Activated CD8-positive, alpha-beta memory T cell treated with anti-CD3 and anti-CD28 coated beads, Interleukin-2, amount 50 U/mL, for 1 hour (primary cell): ENCODE data around the gene FIBCD1.
"Not testable (repeated sequence)": the region's sequence is repeated elsewhere in the genome, so short reads cannot be mapped to it uniquely, and the experiment has no call there.

Source experiments
- DNase-seq: peaks from one replicate; pipeline ENCODE4 v3.0.0-alpha.2; 2020; ENCODE audit errors: extremely low read depth

FIBCD1 gene

DNA sequence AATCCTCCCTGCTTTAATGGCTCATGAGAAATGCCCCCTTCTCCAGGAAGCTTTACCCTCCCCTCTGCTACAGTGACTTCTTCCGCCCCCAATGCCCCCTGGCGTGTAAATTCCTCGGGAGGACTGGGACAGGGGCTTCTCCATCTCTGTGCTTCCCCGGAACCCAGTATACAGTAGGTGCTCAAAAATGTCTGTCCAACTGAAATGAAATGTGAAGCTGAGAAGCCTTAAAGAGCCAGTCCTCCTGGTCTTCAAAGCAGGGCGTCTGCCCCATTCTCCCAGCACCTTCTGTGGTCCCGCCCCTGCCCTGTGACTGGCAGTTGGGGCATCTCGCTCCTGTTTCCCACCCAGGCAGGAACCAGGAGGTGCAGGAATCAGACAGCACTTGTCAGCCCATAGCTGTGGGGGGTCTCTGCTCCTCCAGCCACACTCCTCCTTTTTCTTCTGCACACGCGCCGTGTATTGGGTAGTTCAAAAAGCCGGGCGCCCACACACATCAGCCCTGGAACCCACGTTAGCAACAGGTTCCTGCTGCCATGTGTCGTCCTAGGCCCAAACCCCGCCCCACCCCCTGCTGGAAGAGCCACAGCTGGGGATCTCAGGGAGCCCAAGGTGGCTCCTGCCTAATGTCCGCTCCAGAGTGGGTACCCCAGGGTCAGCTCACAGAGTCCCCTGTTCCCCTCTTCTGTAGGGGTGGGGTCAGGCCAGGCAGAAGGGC, 16.0 kb downstream of the FIBCD1 start:
- no peak for DNase-seq

DNA sequence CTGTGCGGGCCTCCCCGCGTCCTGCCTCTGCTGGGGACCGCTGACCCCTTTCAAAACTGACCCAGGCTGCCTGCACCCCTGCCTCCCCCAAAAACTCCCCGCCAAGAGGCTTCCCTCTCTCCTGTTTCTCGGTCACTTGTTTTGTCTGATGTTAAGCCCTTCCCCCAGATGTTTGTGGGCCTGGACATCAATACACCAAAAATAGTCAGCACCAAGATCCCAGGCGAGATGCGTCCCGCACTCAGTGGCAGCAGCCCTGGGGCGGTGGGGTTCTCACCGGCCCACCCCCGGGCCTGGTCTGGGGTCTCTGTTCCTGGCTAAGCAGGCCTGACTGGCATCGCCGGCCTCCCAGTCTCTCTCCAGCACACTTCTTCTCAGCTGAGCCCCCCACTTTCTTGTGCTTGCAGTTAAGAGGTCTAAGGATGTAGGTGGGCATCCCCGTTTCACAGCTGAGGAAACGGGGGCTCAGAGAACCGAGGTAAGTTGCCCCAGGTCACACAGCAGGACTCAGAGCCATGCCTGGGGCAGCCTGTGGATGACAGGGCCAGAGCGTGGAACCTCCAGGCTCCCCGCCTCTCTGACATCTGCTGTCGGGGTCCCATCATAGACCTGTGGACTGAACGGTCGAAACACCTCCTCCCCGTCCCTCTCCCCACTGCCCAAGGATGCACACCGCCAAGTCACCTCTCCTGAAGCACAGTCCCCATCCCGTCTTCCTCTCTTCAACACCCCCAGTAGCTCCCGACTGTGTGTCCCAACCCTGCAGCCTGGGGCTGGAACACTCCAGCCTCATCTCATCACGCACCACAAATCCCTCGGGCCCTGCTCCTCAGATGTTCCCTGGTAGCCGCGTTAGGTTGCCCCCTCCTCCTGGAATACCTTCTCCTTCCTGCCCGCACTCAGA, 16.8 kb downstream of the FIBCD1 start:
- no peak for DNase-seq

DNA sequence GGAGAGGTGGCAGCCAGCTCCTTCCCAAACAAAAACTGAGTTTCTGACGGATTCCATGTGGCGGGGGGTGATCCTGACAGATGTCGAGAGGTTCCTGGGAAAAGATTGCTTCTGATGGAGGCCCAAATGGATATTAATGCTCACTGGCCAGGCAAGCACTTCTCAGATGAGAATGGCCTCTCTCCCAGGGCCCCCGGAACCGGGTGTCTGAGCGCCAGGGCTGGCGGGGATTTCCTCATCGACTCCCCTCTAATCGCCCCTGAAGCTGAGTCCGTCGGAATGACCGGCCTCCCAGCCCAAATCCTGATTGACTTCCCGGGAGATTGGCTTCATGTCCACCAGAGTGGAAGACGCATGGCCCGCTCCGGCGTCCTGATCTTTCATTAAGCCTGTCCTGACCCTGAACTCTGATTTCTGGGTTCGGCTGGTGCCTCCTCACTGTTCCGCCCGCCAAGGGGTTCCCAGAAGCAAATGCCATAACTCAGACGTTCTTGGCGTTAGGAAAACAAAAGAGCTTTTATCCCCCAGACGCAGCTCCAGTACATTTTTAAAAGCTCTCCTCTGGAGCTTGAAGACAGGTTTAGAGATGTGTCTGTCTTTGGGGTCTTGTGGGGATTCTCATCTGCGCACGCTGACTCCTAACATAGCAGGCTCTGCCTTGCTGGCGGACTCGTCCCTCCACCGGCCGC, 17.6 kb downstream of the FIBCD1 start:
- no peak for DNase-seq

DNA sequence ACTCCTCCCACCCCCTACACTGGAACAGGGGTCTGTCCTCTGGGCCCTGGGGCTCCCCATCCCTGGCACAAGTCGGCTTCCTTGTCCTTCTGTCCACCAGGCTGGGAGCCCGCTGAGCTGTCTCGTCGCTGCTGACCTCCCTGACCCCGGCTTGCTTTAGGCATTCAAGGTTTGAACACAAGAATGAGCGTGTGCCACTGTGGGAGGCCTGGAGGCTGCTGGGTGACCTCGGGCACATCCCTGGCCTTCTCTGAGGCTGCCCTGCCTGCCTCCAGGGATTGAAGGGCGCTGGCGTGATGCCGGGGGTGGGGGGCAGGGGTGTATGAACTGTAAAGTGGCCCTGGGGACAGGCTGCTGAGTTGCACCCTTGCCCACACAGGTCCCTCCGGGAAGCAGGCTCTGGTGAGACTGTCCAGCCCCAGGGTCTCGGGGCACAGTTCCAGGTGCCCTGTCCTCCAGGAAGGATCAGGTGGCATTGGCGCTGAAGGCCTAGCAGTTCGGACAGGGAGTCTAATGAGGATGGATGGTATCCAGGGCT, 18.2 kb downstream of the FIBCD1 start:
- no peak for DNase-seq

DNA sequence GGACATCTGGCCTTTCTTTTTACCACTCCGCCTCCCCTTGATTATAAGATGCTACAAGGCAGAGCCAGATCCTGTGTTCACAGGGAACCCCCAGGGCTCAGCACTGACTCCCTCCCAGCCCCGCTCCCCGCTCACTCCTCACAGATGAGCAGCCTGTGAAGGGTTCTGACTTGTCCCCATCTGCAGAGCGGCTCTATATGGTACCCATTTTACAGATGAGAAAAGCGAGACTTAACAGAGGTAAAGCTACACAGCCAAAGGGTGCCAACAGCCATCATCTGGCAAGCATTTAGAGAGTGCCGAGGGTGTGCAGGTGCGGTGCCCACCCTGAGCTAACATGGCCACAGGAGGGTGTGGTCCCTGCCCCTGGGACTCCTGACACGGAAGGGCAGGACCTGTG, 18.8 kb downstream of the FIBCD1 start:
- no peak for DNase-seq

DNA sequence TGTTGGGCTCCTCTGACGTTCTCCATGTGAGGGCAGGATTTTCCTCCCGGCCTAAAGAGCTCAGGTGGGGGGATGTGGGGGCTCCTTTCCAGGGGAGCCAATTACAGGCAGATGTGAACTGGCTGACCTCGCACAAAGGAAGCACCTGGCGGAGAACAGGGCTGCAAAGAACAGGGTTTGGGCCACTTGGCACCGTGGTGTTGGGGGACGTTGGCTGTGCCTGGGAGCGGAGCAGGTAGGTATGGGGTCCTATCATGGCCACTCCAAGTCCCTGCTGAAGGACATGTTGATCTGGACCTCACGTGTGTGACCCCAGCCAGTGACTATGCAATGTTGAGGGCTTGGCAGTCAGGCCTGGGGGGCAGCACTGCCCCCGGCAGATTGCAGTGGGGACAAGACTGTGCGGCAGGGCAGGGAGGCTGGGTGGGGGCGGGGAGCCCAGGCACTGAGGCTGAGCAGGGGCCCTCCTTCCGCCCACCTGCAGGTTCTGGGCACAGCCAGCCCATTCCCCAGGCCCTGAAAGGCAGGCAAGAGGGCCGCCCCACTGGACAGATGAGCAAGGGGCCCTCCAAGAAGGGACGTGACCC, 19.4 kb downstream of the FIBCD1 start:
- DNase-seq: no peak

DNA sequence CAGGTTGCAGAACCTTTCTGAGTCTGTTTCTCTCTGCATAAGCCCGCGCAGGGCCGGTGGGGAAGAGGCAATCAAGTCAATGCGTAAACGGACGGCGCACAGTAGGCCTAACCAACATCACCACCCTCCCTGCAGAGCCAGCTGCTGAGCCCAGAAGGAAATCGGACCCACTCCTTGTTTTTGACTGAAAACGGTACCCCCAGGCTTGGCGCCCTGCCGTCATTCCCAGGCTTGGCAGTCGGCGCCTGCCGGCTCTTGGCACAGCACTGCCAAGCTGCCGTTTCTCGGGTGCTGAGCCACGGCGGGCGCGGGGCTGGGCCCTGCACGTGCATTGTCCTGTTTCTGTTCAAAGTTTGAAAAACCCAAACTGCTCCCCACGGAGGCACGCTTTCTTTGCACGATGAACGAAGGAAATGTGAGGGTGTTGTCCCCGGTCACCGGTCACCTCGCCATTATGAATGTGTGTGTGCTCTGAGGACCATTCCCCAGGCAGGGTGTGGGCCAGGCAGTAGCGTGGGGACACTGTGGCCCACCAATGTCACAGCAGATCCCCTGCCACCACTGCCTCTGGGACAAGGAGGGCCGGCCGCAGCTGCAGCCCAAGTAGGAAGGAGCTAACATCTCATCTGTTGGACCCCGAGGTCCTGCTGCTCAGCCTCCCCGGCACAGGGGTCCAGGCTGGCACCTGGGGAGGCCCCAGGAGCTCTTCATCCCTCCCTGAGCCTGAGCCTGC, 20.1 kb downstream of the FIBCD1 start:
- DNase-seq: no peak

DNA sequence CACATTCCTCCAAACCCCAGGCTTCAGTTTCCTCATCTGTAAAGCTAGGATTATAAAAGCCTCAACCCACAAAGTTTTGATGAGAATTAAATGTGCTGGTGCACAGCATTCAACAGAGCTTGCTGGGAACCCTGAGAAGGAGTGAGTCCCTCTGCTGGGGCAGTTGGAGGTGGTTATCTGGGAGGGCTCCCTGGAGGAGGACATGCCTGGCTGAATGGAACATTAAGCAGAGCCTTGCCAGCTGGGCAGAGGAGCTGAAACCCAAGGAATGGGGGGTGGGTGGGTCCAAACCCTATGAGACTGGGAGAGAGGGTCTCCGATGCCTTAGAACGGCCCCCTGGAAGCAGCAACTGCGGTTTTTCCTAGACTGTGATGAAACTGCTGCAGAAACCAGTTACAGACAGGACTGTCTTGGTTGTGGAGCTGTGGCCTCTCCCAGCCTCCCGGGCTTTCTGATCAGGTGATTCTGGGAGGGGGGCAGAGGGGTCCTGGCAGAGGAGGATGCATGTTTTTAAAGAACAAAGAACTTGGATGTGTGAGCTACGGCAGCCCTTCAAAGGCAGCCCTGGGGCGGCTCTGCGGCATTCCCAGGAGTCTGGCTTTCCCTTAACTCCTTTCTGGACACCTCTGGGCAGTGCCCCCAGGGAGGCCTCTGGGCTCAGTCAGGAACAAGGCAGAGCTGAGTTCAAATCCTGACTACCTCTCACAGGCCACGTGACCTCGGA, 20.8 kb downstream of the FIBCD1 start:
- no peak for DNase-seq

DNA sequence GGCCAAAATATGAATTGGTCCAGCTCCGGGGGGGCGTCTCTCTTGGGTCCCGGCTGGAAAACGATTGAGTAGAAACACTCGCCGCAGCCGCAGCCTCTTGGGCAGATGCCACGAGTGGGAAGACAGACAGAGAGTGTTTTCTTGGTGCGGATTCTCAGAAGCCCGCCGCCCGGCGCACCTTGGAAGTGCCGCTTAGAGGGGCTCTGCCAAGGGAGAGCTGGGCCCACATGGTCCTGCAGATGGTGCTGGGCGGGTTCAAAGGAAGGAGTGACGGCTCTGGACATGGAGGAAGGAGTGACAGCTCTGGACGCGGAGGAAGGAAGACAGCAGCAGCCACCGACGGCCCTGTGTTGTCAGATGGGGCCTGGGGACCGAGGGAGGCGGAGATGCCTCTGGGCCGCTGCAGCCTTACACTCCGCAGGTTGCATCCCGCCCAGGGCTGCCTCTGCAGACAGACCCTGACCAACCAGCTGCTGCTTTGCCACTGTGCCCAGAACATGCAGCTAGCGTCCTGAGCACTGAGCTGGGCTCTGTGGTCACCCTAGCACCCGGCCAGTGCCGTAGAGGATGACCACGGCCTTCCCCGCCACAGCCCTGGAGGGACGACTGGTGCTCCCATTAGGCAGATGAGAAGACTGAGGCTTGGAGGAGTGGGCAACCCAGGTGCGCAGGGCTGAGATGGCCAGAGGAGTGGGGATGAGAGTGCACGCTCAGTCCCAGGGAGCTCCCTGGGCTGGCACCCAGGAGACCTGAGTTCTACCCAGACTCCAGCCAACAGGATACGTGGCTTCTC, 21.7 kb downstream of the FIBCD1 start:
- DNase-seq: no peak

DNA sequence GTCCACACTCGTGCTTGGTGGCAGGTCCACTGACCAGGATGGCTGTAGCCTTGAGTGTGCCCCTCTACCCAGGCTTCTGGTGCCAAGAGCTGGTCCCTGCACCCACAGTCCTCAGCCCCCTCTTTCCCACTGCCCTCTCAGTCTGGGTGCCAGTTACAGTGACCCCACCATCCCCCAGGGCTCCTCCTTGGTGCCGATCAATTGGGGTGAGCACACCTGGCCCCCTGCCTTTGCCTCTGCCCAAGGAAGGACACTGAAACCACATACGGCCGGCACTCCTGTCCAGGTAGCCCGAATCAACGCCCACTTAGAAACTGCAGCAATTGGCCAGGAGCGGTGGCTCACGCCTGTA, 24.0 kb downstream of the FIBCD1 start:
- no peak for DNase-seq

DNA sequence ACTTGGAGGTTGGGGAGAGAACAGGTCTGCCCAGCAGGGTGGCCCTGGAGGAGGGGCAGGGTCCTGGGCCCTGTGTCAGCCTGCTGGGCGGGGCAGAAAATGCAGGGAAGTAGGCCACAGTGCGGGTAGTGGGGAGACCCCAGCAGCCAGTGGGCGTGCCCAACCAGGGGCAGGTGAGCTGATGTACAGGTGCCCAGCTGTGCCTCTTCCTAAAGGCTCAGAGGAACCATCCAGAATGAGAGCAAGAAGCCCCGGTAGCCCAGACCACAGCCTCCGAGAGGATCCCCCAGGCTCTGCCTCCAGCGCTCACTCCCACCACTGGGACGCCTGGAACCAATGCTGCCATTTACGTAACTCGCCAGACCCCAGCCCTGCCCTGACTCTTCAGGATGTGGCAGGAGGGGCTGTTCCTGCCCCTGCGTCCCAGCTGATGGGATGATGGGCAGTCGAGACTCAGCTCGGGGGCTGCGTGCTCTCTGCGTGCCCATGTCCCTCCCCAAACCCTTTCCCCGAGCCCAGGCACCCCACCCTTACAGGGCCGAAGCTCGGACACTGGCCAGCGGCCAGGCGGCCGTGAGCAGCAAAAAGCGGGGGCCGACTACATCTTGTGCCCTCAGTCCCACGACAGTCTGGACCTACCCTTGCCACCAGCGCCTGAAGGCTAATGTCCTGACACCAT, 24.5 kb downstream of the FIBCD1 start:
- no peak for DNase-seq

DNA sequence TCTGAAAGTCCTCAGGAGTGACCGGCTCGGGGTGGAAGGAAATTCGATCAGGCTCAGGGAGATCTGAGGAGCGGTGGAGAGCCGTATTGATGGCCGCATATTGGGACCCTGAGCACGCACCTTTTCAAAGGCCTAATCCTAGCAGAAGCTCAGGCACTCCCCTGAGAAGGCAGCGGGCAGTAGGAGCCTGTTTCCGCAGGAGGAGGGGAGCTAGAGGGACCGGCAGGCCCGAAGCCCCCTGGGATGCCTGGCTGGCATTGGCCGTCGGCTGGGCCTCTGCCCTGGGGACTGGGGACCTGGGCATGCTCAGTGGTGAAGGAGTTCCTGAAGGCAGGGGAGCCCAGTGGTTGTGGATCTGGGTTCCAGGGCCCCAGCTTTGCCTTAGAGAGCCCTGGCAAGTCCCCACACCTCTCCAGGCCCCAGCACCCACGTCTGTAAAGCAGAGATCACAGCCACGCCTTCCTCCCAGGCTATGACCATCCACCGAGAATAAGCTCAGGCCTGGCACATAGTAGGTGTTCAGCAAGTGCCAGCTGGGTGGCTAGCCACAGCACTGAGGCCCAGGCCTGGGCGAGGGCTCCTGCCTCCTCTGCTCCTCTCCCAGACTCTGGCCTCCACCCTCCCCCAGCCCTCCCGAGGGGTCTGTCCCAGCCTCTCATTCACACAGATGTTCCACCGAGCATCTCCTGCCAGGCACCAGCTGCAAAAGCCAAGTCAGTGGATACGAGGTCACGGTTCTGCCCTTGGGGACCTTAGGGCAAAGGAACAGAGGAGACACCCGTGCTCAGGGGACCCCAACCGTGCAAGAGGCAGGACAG, 25.2 kb downstream of the FIBCD1 start:
- no peak for DNase-seq

DNA sequence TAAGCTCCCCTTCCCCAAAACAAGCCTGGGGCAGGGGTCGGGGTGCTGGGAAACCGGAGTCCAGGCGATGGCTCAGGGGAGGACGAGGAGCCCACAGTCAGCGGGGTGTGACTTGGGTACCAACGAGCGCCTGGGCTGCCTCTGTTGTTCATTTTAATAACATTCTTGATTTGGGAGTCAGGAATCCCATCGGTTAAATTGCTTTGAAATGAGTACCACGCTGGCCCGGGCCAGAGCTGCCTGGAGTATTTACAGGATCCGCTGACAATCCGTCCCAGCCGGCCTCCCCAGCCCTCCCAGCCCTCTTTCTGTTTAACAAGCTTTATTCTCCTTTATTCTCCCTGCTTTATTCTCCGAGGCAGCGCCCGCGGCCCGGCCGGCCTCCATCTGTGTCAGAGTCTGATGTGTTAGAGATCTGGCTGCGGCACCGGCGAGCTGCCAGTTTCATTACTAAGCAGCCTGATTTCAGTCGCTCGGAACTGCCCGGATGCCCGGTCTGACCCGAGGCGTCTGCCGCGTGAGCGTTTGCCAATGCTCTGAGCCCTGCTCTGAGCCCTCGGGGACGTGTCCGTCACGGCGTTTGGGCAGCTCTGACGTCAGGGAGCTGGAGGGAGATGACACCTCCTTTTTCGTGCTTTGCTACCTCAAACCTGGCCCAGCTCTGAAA, 26.0 kb downstream of the FIBCD1 start:
- DNase-seq: no peak

DNA sequence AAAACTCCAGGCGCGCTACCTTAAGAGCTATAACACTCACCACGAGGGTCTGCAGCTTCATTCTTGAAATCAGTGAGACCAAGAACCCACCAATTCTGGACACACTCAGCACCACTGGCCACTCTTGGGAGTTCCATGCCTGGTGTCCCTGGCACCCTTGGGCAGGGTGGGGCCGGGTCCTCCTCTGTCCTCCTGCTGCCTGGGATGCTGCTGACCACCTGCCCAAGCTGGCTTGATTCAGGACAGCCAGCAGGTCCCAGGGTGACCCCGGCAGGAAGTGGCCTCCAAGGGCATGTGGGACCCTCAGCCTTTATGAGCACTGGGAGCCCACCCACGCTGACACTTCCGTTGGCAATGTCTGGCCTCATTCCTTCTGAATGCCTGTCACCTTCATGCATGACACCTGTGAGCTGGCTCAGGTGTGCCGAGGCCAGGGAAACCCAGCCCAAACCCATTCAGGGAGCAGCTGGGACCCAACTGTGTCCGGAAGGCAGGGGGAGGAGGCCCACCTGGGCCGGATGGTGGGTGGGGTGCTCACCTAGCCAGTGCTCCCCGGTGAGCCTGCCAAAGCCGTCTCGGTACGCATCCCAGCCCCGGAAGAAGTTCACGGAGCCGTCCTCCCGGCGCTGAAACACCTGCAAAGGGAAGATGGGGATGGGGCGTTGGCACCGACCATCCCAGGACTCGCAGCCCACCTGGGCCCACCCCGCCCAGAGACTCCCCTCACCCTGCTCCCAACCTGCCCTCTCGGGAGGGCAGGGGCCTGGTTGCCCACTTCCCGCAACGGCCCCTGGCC, 27.6 kb downstream of the FIBCD1 start:
- no peak for DNase-seq

DNA sequence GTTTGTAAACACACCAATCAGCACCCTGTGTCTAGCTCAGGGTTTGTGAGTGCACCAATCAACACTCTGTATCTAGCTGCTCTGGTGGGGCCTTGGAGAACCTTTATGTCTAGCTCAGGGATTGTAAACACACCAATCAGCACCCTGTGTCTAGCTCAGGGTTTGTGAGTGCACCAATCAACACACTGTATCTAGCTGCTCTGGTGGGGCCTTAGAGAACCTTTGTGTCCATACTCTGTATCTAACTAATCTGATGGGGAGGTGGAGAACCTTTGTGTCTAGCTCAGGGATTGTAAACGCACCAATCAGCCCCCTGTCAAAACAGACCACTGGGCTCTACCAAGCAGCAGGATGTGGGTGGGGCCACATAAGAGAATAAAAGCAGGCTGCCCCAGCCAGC, 28.4 kb downstream of the FIBCD1 start:
- not testable (repeated sequence) for DNase-seq

DNA sequence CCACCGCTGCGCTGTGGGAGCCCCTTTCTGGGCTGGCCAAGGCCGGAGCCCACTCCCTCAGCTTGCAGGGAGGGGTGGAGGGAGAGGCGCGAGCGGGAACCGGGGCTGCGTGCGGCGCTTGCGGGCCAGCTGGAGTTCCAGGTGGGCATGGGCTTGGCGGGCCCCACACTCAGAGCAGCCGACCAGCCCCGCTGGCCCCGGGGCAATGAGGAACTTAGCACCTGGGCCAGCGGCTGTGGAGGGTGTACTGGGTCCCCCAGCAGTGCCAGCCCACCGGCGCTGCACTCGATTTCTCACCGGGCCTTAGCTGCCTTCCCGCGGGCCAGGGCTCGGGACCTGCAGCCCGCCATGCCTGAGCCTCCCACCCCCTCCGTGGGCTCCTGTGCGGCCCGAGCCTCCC, 29.0 kb downstream of the FIBCD1 start:
- DNase-seq: not testable (repeated sequence)

DNA sequence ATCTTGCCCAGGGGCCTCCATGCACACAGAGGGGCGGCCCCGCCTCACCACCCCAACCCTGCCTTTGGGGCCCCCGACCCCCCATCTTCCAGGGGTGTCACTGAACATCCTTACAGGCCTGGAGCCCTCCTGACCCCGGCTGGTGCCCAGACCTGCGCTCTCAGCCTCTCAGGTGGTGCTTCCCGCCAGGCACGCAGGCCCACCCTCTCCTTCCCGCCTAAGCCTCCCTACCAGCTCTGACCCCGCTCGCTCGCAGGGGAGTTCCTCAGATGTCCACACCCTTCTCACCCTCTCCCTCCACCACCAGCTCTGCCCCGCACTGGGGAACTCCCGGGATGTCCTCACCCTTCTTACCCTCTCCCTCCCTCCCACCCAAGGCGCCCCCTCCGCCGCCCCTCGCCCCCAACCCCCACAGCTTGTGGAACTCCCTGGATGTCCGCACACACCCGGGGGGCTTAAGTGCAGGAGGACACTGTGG, 30.1 kb downstream of the FIBCD1 start:
- DNase-seq: no peak
